NOMO-1 treated with dmso at 0.1 percent for 144 hours (cell line): Measurements from ENCODE around the gene CEACAM19.
"Not testable (repeated sequence)": the region's sequence is repeated elsewhere in the genome, so short reads cannot be mapped to it uniquely, and the experiment has no call there.

Experiments used
- DNase-seq: peaks from one replicate; lab custom pipeline; 2025; ENCODE audit not compliant: unreplicated experiment; lab: John Stamatoyannopoulos, UW

The CEACAM19 gene

DNA sequence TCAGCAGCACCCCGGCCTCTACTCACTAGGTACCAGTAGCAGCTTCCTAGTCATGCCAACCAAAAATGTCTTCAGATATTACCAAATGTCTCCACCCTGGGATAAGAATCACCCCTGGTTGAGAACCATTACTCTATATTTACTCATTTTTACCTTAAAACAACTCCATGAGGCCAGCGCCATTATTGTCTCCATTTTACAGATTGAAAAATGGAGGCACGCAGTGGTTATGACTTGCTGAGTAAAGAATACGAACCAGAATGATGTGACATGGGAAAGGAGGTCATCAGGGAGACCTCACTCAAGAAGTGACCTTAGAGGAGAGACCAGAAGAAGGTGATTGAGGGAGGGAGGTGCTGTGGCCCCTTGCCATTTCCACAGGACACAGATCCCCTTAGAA, 2.2 kb downstream of the CEACAM19 start:
- no peak for DNase-seq

DNA sequence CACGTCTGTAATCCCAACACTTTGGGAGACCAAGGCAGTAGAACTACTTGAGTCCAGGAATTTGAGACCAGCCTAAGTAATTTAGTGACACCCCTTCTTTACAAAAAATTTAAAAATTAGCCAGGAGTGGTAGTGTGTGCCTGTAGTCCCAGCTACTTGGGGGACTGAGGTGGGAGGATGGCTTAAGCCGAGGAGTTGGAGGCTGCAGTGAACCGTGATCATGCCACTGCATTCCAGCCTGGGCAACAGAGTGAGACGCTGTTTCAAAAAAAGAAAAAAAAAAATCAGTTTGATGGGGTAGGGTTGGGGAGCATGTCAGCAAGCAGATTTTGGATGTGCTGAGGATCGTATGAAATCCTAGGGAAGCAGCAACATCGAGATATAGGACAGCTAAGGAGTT, 4.2 kb downstream of the CEACAM19 start:
- no peak for DNase-seq

DNA sequence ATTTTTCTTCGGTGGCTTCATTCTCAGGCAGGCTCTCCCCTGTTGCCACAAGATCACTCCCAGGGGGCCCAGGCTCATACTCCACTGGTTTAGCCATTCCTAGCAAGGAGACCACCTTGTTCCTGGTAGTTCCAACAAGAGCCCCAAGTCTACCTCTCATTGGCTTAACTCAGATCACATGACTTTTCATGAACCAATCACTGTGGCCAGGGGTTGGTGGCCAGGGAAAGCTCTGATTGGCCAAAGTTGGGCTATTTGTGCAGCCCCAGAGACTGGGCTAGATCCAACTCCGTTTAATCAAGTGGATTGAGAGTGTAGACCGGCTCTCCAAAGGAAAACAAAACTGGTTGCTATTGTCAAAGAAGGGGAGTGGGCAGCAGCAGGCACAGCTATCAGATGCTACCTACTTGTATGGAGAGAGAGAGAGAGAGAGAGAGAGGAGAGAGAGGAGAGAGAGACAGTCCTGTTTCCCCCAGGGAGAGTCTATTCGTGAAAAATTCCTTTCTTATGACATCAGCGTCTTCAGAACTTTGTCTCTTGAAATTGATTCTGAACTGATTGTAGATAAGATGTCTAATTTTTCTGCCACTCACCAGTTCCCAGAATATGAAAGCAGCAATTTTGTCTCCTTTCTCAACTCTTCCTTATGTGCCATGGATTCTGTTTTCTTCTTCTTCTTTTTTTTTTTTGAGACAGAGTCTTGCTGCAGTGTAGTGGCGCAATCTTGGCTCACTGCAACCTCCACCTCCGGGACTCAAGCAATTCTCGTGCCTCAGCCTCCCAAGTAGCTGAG, 5.9 kb downstream of the CEACAM19 start:
- DNase-seq: no peak

DNA sequence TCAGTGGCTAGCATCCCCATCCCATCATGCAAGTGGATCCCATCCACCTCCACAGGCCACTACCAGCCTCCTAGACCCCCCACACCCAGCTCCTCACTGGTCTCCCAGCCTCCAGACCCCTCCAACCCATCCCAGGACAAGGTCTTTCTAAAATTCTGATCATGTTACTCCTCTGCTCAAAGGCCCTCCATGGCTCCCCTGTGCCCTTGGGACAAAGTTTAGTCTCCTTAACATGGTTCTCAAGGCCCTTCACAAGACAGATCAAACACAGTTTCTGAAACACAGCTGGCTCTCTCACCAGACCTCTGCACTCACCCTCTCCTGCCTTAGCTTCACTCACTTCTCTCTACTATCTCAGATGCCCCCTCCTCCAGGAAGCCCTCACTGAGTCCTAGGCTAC, 9.3 kb downstream of the CEACAM19 start:
- DNase-seq: no peak

DNA sequence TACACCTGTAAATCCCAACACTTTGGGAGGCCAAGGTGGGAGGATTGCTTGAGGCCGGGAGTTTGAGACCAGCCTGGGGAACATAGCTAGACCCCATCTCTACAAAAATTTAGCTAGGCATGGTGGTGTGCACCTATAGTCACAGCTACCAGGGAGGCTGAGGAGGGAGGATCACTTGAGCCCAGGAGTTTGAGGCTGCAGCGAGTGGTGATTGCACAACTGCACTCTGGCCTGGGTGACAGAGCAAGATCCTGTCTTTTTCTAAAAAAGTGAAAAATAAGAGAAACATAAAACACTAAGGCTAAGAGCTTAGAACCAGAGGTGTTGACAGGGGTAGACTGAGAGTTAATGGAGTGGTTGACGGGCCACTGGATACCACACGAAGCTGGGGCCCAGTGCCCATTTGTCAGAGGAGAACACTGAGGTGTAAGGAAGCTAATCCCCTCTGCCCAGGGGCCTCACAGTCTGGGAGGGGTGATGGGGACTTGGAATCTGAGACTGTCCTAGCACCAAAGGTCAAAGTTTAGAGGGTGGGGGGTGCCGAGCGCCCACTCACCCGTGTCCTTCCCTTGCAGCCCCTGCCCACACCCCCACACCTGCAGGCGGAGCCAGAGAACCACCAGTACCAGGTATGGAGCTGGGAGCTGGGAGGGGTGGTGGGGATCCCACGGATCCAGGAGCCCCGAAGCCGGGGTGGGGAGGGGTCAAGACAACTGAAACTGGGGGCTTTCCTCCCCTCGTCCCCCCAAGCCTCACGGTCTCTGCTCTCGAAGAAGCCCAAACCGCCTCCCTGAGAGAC, 10.9 kb downstream of the CEACAM19 start:
- DNase-seq: no peak

DNA sequence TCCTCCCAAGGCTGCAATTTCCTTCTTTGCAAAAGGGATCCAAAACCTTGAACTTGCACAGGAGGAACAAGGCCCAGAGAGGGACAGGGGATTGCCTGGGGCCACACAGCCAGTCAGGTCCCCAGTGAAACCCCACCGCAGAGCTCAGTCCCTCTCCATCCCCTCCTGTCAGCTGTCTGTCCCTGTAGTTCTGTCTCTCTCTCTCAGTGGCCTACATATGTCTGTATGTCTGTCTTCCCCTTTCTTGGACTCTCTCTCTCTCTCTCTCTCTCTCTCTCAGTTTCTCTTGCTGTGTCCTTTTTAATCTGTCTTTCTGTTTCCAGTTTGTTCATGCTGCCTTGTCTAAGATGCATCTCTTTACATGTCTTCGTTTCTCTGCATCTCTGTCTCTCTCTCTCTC, 11.5 kb downstream of the CEACAM19 start:
- DNase-seq: no peak

DNA sequence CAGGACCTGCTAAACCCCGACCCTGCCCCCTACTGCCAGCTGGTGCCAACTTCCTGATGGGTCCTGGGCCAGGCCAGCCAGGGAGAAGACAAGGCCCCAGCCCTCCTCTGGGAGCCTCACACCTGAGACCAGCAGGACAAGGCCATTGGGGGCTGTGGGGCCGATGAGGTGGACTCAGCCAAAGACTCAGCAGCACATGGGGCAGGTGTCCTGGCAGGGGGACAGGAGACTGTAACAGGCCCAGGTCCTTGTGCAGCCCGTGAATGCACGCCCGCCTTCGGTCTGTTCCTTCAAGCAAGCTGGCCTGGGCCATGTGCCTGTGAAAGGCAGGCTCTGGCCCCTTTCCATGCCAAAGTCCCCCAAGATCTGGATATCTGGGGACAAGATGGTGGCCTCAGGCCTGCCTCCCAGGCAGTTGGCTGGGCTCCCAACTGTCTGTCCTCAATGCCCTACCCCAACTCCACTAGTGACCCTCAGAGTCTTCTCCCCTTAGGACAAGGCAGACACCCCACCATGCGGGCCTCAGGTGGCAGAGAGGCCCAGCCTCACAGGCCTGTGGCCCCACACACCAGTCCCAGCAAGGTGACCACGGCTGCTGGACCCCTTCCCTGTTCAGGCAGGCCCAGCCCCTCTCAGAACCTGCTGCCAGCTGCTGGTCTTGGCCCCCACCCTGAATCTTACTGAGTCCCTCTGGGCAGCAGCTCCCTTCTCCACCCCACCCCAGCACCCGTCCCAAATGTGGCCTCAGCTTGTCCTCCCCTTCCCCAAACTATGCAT, 12.3 kb downstream of the CEACAM19 start:
- no peak for DNase-seq

DNA sequence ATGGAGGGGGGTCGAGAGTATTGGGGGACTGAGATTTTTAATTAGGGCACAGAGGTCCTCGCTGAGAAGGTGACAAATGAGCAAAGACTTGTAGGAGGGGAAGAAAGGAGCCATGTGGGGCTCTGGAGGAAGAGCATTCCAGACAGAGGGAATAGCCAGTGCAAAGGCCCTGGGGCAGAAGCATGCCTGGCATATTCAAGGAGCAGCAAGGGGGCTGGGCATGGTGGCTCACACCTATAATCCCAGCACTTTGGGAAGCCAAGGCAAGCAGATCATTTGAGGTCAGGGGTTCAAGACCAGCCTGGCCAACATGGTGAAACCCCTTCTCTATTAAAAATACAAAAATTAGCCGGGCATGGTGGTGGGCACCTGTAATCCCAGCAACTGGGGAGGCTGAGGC, 13.1 kb downstream of the CEACAM19 start:
- DNase-seq: not testable (repeated sequence)

DNA sequence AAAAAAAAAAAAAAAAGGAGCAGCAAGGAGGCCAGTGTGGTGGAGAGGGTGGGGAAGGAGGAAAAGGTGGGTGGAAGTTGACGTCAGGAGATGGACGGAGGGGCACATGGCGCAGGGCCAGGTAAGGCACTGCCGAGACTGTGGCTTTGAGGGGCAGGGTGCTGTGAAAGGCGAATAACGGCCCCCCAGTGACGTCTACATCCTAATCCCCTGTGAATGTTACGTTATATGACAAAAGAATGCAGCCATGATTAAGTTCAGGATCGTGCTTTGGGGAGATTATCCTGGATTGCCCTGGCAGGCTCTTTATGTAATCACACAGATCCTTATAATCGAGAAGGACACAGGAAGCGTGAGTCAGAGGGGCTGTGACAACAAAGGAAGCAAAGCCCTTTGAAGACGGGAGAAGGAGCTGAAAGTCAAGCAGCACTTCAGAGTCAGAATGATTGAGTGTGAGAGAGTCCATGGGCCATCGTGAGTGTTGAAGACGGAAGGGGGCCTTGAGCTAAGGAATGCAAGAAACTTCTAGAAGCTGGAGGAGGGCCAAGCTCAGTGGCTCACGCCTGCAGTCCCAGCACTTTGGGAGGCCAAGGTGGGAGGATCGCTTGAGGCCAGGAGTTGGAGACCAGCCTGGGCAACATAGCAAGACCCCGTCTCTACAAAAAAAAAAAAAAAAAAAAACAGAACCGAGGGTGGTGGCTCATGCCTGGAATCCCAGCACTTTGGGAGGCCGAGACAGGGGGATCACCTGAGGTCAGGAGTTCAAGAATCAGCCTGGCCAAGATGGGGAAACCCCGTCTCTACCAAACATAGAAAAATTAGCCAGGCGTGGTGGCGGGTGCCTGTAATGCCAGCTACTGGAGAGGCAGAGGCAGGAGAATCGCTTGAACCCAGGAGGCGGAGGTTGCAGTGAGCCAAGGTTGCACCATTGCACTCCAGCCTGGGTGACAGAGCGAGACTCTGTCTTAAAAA, 13.9 kb downstream of the CEACAM19 start:
- no peak for DNase-seq

DNA sequence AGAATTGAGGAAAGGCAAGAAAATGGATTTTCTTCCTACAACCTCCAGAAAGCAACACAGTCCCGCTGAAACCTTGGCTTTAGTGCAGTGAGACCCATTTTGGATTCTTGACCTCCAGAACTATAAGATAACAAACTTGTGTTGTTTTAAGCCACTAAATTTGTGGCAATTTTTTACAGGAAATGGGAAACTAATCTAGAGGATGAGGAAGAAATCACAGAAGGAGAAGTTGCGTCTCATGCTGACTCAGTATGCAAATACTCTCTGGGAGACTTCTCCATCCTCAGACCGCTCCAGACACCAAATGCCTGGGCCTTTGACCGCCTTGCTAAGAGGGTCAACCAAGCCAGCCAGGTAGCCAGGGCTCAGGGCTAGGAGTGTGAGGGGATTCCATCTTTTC, 14.6 kb downstream of the CEACAM19 start:
- DNase-seq: peak; percentile 16

DNA sequence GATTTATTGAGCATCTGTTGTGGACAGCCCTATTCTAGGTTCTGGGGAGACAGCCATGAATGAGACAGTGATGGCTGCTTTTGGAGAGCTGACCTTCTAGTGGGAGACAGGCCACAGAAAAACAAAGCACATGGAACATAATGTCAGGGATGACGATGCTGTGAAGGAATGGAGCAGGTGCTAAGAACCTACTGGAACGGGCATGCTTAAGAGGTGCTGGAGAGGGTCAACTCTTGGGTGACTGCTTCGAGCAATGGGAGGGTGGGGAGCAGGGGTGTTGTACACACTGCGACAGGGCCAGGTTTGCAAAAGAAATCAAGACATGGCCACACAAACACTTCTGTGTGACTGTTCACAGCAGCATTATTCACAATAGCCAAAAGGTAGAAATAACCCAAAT, 15.6 kb downstream of the CEACAM19 start:
- DNase-seq: no peak

DNA sequence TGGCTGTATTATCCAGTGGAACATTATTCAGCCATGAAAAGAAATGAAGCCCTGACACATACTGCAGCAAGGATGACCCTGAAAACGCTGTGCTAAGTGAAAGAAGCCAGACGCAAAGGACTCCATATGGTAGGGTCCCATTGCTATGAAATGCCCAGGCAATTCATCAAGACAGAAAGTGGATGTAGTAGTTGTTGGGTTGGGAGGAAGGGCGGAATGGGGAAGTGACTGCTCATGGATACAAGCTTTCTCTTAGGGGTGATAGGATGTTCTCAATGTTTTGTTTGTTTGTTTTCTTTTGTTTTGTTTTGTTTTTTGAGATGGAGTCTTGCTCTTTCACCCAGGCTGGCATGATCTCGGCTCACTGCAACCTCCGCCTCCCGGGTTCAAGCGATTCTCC, 16.6 kb downstream of the CEACAM19 start:
- no peak for DNase-seq

DNA sequence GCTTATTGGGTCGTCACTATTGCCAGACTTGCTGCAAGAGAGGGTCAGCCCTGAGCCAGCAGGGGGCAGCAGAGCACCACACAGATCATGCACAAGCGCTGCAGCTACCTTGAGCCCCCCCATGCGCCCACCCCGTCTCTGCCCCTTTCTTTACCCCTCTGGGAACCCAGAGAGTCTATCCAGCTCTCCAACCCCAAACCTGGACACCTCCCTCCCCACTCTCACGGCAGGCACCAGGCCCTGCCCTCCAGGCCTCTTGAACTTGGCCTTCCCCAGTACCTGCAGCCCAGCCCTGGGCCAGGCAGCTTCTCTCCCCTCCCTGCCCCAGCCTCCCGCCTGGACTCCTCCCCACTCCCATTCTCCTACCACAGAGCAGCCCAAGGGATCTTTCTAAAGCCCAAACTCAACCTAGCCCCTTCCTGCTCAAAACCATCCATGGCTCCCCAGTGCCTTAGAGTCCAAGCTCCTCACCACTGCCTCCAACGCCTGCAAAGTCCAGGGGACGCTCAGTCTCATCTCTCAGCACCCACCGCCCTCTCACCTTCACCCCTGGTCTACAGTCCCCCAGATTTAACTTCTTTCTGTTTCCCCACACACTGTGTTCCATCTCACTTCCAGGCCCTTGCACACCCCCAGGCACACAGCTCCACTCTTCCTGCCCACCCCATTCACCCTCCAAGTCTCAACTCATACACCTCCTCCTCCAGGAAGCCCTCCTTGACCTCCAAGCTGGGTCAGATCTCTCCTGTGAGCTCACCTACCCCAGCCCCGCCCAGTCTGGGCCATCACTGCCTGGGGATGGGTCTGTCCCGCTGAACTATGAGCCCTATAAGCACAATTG, 18.2 kb downstream of the CEACAM19 start:
- no peak for DNase-seq

DNA sequence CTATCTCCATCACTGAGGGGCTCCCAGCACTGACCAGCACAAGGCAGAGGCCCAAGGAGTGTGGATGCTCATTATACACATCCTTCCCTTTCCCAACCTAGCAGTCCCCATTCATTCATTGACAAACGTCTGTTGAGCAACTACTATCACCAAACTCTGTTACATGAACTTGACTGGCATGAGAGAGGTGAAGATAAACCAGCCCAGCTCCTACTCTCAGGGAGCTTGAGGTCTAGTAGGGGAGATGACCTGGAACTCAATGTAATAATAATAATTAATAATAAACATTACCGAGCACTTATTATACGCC, 18.8 kb downstream of the CEACAM19 start:
- no peak for DNase-seq

DNA sequence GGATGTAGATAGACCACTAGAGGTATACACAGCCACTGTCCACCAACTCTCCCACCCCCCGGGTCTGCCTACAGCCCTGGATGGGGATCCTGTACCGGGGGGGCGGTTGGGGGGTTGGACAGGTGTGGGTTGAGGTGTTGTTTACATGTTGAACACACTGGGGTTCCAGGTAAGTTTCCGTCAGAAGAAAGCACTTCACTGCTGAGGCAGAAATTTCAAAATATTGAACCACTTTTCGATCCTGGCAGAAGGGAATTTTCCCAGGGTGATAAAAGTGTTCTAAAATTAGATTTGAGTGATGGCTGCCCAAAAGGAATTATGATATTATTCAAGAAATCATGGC, 21.1 kb downstream of the CEACAM19 start:
- no peak for DNase-seq

DNA sequence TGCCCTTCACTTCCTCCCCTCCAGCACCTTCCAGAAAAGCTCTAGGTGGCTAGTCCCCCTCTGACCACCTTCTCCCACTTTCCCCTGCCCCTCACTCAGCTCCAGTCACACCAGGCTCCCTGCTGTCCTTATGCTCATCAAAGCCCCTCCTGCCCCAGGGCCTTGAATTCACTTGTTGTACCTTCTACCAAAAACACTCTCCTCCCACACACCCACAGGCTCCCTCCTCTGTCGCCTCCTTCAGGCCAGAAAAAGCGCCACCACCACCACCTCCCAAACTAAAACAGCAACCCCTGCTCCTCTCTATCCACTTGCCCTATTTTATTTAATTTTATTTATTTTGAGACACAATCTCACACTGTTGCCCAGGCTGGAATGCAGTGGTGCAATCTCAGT, 22.9 kb downstream of the CEACAM19 start:
- no peak for DNase-seq

DNA sequence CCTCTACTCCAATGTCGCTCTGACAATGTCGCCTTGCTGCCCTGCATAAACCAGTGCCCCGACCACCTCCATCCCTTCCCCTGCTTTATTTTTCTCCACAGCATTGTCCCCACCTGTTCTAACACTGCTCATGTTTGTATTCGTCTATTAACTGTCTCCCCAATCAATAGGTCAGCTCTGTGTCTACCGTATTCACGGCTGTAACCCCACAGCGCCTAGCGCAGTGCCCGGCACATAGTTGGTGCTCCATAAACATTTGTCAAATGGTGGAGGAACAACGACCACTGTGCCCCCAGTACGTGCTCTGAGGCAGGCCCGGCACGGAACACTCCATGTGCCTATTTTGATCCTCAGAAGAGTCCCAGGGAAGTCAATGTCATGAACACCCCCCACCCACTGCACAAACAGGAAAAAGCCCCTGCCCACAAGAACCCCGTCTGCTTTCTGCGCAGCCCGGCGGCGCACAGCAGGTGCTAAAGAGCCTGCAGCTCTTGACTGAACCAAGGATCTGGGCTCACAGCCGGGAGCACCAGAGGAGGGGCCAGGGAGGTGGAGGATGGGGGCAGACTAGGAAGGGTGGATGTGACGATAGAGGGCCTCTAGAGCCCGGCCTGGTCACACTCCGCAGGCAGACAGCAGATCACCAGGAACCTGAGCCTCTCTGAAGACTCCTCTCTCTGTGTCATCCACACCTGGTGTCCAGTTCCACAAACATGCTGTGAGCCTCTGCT, 25.8 kb downstream of the CEACAM19 start:
- no peak for DNase-seq

DNA sequence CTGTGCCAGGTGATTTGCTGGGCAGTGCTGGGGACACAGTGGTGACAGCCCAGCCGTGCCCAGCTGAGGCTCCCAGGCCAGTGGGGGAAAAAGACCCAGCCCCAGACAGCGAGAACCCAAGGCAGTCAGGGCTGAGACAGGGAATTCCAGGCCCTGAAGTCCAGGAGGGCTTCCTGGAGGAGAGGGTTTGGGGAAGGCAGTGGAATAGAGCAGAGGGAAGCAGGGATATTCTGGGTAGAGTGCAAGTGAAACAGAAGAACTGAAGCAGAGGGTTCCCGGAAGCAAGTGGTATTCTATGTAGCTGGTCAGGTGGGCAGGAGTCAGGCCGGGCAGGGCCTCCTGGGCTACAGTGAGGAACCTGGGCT, 26.4 kb downstream of the CEACAM19 start:
- no peak for DNase-seq

DNA sequence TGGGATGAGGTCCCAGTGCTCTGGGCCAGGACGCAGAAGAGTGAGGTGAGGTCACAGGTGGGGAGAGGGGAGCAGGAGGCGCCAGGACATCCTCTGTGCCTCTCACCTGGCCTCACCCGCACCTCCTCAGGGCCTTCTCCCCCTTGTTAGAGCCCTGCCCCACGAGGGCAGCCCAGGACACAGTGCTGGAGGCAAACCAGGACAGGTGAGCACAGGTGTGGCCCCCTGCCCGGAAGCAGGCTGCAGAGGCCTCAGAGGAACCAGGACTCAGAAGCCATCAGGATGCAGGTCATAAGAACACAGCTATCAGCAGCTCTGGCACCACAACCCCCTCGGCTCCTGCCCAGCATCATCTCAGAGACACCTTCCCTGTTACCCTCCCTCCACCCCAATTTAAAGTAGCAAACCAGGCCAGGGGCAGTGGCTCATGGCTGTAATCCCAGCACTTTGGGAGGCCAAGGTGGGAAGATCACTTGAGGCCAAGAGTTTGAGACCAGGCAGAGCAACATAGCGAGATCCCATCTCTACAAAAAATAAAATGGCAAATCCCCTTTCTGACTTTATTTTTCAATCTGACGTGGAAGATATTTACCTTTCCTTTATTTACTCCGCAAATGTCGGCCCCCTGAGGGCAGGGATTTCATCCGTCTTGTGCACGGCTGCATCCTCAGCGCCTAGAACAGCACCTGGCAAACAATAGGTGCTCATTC, 27.4 kb downstream of the CEACAM19 start, which contains the start of gene CEACAM16:
TSS of gene CEACAM16 (plus strand) at position 660 of the 710 bp plus-strand sequence. CDS start 2,306 bp downstream, outside the sequence.
- no peak for DNase-seq
